CD4-positive, alpha-beta T cell treated with Interferon alpha-2 for 1 hour (primary cell): ENCODE data around the gene LRFN4.

Experiments used
- DNase-seq, 2 donors: peaks; one replicate each; pipeline ENCODE4 v3.0.0-alpha.2; 2020 to 2022

Gene LRFN4

DNA sequence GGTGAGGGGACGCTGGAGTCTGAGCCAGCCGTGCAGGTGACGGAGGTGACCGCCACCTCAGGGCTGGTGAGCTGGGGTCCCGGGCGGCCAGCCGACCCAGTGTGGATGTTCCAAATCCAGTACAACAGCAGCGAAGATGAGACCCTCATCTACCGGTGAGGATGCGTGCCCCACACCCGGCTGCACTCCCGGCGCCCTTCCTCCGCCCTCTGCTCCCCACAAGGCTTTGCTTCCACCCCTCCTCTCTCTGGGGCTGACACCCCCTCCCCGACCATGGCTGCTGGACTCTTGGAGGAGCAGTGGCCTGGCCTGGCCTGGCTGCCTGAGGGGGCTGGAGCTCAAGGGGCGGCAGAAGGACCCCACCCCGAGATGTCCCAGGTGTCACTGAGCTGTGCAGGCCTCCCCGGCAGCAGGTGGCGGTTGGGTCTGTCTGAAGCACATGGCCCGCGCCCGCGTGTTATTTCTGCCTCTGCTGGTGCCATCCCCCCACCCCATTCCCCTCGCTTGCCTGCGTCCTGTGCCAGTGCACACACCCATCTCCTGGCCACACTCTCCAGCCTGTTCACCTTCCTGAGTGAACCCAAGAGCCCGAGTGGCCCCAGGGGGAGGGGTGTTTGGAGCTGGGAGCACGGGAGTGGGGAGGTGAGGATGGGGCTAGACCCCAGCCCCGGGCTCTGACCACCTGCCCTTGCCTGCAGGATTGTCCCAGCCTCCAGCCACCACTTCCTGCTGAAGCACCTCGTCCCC is 2.2 kb downstream of the LRFN4 start:
- no peak for DNase-seq

DNA sequence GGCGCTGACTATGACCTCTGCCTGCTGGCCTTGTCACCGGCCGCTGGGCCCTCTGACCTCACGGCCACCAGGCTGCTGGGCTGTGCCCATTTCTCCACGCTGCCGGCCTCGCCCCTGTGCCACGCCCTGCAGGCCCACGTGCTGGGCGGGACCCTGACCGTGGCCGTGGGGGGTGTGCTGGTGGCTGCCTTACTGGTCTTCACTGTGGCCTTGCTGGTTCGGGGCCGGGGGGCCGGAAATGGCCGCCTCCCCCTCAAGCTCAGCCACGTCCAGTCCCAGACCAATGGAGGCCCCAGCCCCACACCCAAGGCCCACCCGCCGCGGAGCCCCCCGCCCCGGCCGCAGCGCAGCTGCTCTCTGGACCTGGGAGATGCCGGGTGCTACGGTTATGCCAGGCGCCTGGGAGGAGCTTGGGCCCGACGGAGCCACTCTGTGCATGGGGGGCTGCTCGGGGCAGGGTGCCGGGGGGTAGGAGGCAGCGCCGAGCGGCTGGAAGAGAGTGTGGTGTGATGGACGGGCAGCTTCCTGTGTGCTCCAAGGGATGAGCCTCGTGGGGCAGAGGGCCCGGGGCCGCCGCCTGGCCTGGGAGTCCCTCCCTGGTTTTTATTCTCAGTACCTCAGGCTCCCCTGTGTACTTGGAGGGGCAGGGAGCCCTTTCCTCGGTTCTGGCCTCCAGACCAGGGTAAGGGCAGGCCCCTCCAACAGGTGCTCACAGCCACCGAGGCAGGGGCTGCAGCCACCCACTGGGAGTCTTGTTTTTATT is 3.0 kb downstream of the LRFN4 start:
- no peak for DNase-seq

- no peak for DNase-seq
Measured at GRCh38 chr11:66860449-66860831, 3.6 kb downstream of the LRFN4 start.

GRCh38 chr11:66861038-66861773 is 4.3 kb downstream of the LRFN4 start:
- no peak for DNase-seq

GRCh38 chr11:66861774-66862558 is 5.1 kb downstream of the LRFN4 start:
- DNase-seq: no peak

- DNase-seq: no peak
Measured at GRCh38 chr11:66862559-66863037, 5.7 kb downstream of the LRFN4 start.

GRCh38 chr11:66863428-66864125 is 6.7 kb downstream of the LRFN4 start:
- DNase-seq: no peak

DNA sequence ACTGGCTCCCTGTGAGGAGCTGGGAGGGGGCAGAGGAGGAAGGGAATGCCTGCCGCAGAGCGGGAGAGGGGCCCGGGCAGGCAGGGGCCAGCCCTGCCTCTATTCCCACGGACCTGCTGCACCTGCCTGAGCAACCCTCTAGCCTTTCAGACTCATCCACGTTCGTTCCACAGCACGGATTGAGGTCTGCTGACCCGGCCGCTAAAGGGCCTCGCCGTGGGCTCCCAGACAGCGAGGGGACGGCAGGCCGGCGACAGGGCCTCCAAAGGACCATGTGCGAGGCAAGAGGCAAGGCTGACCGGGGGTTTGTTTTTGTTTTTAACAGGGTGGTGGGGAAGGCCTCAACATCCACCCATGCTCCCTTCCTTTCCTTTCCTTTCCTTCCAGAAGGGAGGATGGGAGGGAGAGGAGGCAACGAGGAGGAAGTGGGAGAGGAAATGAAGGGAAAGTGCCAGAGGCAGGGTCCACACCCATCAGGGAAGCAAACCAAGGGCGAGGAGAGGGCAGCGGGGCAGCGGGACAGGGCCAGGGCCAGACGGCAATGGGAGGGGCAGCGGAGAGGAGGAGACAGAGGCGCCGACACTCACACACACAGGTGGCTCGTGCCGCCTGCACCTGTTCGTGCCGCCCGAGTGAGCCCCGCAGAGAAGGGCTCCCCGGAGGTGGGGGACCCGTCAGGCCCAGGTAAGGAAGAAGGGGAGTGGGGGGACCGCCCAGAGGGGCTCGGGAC is 7.5 kb downstream of the LRFN4 start:
- DNase-seq: no peak

GRCh38 chr11:66864924-66865697 is 8.2 kb downstream of the LRFN4 start:
- no peak for DNase-seq

DNA sequence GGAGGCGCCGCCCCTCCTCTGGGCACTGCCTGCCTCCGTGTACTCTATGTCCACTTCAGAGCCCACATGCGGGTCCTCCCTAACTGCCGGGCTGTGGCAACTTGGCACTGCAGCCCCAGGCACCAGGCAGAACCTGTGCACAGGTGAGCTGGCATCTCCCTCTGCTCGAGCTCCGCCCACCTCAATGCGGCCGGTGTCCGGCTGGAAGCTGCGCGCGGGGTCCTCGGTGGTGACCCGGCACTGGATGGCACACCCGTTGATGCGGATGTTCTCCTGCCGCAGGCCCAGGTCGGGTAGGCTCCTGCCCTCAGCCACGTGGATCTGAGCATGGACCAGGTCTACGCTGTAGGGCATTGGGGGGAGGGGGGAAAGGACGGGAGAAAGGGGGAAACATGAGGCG is 9.1 kb downstream of the LRFN4 start:
- no peak for DNase-seq

DNA sequence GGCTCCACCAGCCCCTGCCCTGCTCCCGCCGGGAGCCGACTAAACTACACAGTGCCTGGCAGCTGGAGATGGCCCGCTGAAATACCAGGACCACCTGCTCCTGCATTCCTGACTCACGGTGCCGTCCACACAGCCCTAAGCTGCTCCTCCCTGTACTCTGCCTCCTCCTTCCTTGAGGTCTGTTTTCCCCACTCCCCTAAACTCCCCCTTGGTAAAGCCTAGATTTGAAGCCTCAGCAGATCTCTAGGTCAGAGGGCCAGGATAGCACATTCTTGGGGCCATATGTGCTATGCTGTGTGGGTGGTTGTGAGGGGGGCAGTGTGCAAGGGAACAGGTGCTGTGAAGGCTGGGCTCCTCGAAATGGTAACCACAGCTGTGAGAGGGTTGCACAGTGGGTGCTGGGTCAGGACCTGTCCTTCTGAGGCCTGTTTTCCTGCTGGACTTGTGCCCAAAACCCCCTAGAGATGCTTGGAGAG is 9.7 kb downstream of the LRFN4 start:
- DNase-seq: no peak

DNA sequence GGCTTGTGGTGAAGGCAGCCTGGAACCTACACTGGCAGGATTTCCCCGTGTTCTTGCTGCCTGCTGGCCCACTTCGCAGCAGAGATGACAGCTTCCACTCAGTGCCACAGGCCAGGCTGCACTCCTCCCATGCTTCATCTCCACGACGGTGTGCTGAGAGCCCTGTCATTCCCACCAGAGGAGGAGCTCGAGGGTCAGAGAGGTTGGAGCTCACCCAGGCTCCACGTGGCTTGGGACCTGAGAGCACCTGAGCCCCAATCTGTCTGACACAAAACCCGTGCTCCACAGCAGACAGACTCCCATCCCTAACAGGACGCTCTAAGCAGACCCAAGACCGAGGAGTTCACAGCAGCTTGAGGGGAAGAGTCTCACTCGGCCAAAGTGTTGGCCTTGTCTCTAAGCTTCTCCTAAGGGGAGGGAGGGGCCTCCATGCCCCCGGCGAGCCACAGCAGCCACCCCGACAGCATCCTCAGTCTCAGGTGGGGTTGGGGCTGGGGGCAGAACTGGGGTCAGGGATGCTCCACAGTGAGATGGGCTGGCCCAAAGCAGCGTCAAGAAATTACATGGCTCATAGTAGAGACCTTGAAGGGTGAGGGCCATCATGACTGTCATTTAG is 10.7 kb downstream of the LRFN4 start:
- no peak for DNase-seq

GRCh38 chr11:66868082-66868725 is 11.3 kb downstream of the LRFN4 start:
- DNase-seq: no peak

DNA sequence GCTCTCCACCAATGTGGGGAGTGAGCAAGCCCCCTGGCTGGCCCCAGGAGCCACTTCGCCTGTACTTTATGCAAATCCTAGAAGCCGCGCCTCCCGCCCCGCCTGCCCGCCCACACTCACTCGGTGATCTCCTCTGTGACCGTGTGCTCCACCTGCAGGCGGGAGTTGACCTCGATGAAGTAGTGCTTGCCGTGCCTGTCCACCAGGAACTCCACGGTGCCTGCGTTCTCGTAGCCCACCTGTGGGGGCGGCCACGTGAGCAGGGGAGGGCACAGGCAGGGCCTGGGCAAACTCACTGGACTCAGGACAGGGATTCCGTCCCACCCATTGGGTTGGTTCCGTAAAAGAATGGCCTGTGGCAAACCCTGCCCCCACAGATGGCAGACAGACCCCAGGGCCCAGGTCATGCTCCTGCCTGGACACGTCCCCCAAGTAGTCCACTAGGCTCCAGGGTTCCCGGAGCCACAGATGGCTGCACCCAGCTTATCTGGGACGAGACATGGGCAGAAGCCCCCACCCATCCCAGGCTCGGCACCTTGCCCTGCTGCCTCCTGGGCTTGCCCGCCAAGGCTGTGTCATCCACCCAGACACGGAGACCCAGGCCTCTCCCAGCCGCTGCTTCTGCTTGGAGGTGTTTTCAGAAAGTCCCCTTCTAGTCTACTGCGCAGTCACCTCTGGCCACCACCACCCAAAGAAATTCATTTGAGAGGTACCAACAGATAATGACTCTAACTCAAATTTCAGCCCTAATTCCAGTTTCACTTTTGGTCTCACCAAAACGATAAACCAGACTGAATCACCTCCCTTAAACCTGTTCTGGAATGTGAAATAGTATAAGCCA is 12.1 kb downstream of the LRFN4 start:
- peak; percentile 77 to 81 for DNase-seq

DNA sequence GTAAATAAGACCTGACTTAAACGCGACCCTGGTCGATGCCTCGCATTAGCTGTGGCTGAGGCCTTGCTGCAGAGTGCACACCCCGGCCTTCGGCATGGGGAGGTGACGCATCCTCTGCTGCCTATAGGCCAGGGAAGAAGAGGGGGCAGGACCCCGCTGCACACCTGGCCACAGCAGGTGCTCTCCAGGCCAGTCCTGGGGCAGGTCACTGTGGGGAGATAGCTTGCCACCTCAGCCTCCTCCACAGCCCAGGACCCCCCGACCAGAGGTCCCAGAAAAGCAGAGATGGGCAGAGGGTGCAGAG is 12.7 kb downstream of the LRFN4 start:
- DNase-seq: no peak

- DNase-seq: no peak
Measured at GRCh38 chr11:66870131-66870530, 13.3 kb downstream of the LRFN4 start.

GRCh38 chr11:66870616-66871520 is 14.0 kb downstream of the LRFN4 start:
- DNase-seq: no peak

GRCh38 chr11:66871521-66871901 is 14.6 kb downstream of the LRFN4 start:
- no peak for DNase-seq
